ENCODE data around the gene CD68.

CD68 gene, protein sequence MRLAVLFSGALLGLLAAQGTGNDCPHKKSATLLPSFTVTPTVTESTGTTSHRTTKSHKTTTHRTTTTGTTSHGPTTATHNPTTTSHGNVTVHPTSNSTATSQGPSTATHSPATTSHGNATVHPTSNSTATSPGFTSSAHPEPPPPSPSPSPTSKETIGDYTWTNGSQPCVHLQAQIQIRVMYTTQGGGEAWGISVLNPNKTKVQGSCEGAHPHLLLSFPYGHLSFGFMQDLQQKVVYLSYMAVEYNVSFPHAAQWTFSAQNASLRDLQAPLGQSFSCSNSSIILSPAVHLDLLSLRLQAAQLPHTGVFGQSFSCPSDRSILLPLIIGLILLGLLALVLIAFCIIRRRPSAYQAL
- long read RNA-seq, transcript CD68-201 (6 exons, 1,878 nt): major isoform, 8 of 9 reads
- long read RNA-seq, partial matches to known transcripts: 0 of 9 reads
- long read RNA-seq, other reads (novel, unspliced or antisense): 0 of 9 reads

DNA sequence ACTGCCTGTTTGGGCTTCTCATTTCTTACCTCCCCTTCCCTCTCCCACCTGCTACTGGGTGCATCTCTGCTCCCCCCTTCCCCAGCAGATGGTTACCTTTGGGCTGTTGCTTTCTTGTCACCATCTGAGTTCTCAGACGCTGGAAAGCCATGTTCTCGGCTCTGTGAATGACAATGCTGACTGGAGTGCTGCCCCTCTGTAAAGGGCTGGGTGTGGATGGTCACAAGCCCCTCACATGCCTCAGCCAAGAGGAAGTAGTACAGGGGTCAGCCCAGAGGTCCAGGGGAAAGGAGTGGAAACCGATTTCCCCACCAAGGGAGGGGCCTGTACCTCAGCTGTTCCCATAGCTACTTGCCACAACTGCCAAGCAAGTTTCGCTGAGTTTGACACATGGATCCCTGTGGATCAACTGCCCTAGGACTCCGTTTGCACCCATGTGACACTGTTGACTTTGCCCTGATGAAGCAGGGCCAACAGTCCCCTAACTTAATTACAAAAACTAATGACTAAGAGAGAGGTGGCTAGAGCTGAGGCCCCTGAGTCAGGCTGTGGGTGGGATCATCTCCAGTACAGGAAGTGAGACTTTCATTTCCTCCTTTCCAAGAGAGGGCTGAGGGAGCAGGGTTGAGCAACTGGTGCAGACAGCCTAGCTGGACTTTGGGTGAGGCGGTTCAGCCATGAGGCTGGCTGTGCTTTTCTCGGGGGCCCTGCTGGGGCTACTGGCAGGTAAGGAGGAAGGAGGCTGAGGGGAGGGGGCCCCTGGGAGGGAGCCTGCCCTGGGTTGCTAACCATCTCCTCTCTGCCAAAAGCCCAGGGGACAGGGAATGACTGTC is at the start of gene CD68:
CD68 (plus strand) TSS at position 638 of the 833 bp plus-strand sequence; CDS start at position 678, 40 bp downstream.
- no peaks in the 10 kb centered on the region for H3K27me3 ChIP-seq (ENCODE audit: insufficient read depth, poor library complexity, severe bottlenecking)
- peak within 1 kb of the TSS; percentile 49 for H3K4me3 ChIP-seq (replicated peaks; ENCODE audit: insufficient read depth, low read length)
- H3K27ac ChIP-seq (replicated peaks): peak within 1 kb of the TSS; percentile 72
- TF ChIP-seq, protein P1, sequence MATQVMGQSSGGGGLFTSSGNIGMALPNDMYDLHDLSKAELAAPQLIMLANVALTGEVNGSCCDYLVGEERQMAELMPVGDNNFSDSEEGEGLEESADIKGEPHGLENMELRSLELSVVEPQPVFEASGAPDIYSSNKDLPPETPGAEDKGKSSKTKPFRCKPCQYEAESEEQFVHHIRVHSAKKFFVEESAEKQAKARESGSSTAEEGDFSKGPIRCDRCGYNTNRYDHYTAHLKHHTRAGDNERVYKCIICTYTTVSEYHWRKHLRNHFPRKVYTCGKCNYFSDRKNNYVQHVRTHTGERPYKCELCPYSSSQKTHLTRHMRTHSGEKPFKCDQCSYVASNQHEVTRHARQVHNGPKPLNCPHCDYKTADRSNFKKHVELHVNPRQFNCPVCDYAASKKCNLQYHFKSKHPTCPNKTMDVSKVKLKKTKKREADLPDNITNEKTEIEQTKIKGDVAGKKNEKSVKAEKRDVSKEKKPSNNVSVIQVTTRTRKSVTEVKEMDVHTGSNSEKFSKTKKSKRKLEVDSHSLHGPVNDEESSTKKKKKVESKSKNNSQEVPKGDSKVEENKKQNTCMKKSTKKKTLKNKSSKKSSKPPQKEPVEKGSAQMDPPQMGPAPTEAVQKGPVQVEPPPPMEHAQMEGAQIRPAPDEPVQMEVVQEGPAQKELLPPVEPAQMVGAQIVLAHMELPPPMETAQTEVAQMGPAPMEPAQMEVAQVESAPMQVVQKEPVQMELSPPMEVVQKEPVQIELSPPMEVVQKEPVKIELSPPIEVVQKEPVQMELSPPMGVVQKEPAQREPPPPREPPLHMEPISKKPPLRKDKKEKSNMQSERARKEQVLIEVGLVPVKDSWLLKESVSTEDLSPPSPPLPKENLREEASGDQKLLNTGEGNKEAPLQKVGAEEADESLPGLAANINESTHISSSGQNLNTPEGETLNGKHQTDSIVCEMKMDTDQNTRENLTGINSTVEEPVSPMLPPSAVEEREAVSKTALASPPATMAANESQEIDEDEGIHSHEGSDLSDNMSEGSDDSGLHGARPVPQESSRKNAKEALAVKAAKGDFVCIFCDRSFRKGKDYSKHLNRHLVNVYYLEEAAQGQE (IDR thresholded peaks at IDR 0.05; ENCODE audit: insufficient replicate concordance, low read depth): no peak
- TF ChIP-seq SPI1 (IDR thresholded peaks at IDR 0.05; ENCODE audit: borderline replicate concordance, low read depth): peak; percentile 74; the same call in 1 of the 2 replicates
- peak; percentile 97 for TF ChIP-seq POLR2AphosphoS5 (IDR thresholded peaks at IDR 0.05; ENCODE audit: low read depth)
- no peak for TF ChIP-seq GABPA (IDR thresholded peaks at IDR 0.05; ENCODE audit: low read depth)
- peak; percentile 71 to 85 for DNase-seq (ENCODE audit: low read depth in 1 of 2, low spot score in 1 of 2)

DNA sequence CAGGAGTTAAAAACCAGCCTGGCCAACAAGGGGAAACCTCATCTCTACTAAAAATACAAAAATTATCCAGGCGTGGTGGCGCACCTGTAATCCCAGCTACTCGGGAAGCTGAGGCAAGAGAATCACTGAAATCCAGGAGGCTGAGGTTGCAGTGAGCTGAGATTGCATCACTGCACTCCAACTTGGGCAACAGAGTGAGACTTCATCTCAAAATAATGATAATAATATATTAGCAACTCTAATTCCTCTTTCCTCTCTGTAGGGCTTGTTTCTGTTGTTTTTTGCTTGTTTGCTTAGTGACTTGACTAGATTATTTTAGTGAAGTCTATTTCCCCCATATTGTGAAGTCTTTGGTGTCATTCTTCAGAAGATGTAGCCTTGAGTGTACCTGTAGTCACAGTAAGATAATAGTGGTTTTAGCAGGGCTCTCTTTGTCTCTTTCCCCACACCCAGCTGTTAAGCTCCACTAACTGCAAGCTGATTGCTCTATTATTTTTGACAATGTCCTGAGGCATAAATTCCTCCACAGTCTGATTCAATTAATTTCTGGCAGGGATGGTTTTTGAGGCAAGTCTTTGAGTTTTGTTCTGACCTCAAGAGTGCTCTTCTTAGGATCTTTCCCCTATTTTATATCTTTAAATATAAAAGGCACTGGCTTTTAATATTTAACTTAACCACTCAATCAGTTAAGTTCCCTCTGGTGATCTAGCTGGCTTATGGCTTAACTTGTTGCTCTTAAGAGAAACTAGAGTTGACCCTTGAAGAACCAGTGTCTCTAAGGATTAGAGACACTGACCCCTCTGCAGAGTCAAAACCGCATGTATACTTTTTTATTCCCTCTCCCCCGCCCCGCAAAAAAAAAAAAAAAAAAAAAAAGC is 49.2 kb upstream of the CD68 start:
- no peak for DNase-seq (ENCODE audit: low read depth in 1 of 2, low spot score in 1 of 2)
- Histone ChIP-seq H3K4me3 (replicated peaks; ENCODE audit: insufficient read depth, low read length) (no peak overlapping the region), H3K27me3 (ENCODE audit: insufficient read depth, poor library complexity, severe bottlenecking) (no peaks in the 10 kb centered on the region), H3K27ac (replicated peaks) (no peak overlapping the region)
- TF ChIP-seq, protein P2, sequence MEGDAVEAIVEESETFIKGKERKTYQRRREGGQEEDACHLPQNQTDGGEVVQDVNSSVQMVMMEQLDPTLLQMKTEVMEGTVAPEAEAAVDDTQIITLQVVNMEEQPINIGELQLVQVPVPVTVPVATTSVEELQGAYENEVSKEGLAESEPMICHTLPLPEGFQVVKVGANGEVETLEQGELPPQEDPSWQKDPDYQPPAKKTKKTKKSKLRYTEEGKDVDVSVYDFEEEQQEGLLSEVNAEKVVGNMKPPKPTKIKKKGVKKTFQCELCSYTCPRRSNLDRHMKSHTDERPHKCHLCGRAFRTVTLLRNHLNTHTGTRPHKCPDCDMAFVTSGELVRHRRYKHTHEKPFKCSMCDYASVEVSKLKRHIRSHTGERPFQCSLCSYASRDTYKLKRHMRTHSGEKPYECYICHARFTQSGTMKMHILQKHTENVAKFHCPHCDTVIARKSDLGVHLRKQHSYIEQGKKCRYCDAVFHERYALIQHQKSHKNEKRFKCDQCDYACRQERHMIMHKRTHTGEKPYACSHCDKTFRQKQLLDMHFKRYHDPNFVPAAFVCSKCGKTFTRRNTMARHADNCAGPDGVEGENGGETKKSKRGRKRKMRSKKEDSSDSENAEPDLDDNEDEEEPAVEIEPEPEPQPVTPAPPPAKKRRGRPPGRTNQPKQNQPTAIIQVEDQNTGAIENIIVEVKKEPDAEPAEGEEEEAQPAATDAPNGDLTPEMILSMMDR (IDR thresholded peaks at IDR 0.05; ENCODE audit: insufficient read depth, low read length): no peak
- TF ChIP-seq SPI1 (IDR thresholded peaks at IDR 0.05; ENCODE audit: borderline replicate concordance, low read depth) (no peak), GABPA (IDR thresholded peaks at IDR 0.05; ENCODE audit: low read depth) (no peak), POLR2AphosphoS5 (IDR thresholded peaks at IDR 0.05; ENCODE audit: low read depth) (no peak)
- TF ChIP-seq, protein P1 (IDR thresholded peaks at IDR 0.05; ENCODE audit: insufficient replicate concordance, low read depth): no peak

DNA sequence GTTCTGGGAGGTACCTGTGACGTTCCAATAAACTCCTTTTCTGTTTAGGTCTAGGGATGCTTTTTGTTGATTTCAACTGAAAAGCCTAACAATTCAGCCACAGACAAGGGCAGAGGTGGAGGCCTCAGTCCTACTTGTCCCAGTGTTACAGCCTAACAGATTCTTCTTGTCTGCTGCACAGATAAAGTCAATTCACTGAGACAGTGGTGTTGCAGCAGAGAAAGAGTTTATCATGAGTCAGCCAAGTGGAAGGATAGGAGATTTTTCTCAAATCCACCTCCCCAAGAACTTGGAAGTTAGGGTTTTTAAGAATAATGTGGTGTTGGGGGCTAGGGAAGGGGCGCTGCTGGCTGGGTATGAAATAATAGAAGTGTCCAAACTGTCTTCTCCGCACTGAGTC is 41.4 kb upstream of the CD68 start:
- no peak overlapping the region for H3K27ac ChIP-seq (replicated peaks)
- no peak overlapping the region for H3K4me3 ChIP-seq (replicated peaks; ENCODE audit: insufficient read depth, low read length)
- no peaks in the 10 kb centered on the region for H3K27me3 ChIP-seq (ENCODE audit: insufficient read depth, poor library complexity, severe bottlenecking)
- no peak for DNase-seq (ENCODE audit: low read depth in 1 of 2, low spot score in 1 of 2)
- no peak for TF ChIP-seq SPI1 (IDR thresholded peaks at IDR 0.05; ENCODE audit: borderline replicate concordance, low read depth)
- TF ChIP-seq, protein P1 (IDR thresholded peaks at IDR 0.05; ENCODE audit: insufficient replicate concordance, low read depth): no peak
- TF ChIP-seq POLR2AphosphoS5 (IDR thresholded peaks at IDR 0.05; ENCODE audit: low read depth): no peak
- no peak for TF ChIP-seq GABPA (IDR thresholded peaks at IDR 0.05; ENCODE audit: low read depth)
- TF ChIP-seq, protein P2 (IDR thresholded peaks at IDR 0.05; ENCODE audit: insufficient read depth, low read length): no peak

Data from HL-60 (cell line).